Mesenchymal stem cell (in vitro differentiated cells and primary cell): ENCODE measurements around the gene ALPL.
A peak's percentile ranks its signal among the peaks of the same experiment; 100 is the strongest.

Source experiments
- DNase-seq: peaks from one replicate; pipeline ENCODE4 v3.0.0-alpha.2; 2013
- H2AFZ ChIP-seq: one replicate; pipeline ENCODE4 v1.6.1; 2013; ENCODE audit warnings: low read depth, mild to moderate bottlenecking, control low read depth, inconsistent platforms, low read length, moderate library complexity
- H2AK5ac ChIP-seq: 2 replicates; pipeline ENCODE4 v1.6.1; 2013; ENCODE audit warnings: low read length, moderate library complexity, mild to moderate bottlenecking, inconsistent platforms; ENCODE audit not compliant: severe bottlenecking
- H2BK120ac ChIP-seq: one replicate; pipeline ENCODE4 v1.6.1; 2013; ENCODE audit warnings: low read depth, mild to moderate bottlenecking, inconsistent platforms, low read length, moderate library complexity
- H2BK12ac ChIP-seq, 2 experiments: one replicate each; pipeline ENCODE4 v1.6.1; 2013; ENCODE audit warnings: inconsistent platforms in 2 of 2, low read length in 2 of 2, mild to moderate bottlenecking in 2 of 2, moderate library complexity in 2 of 2, control low read depth in 1 of 2
- H2BK15ac ChIP-seq: one replicate; pipeline ENCODE4 v1.6.1; 2013; ENCODE audit warnings: mild to moderate bottlenecking, low read depth, inconsistent platforms; ENCODE audit not compliant: poor library complexity, severe bottlenecking
- H2BK5ac ChIP-seq: 2 replicates; pipeline ENCODE4 v1.6.1; 2013; ENCODE audit warnings: low read depth, mild to moderate bottlenecking, low read length, control low read depth, inconsistent platforms; ENCODE audit not compliant: poor library complexity, severe bottlenecking
- H3K14ac ChIP-seq, 2 experiments: one replicate each; pipeline ENCODE4 v1.6.1; 2013; ENCODE audit warnings: inconsistent platforms in 2 of 2, low read length in 2 of 2, control low read depth in 1 of 2, mild to moderate bottlenecking in 1 of 2, moderate library complexity in 1 of 2
- H3K18ac ChIP-seq, 2 experiments: one replicate each; pipeline ENCODE4 v1.6.1; 2013; ENCODE audit warnings: inconsistent platforms in 2 of 2, low read length in 2 of 2, control low read depth in 1 of 2, low read depth in 1 of 2, mild to moderate bottlenecking in 1 of 2
- H3K23ac ChIP-seq, 2 experiments: one replicate each; pipeline ENCODE4 v1.6.1; 2013; ENCODE audit warnings: inconsistent platforms in 2 of 2, low read length in 2 of 2, mild to moderate bottlenecking in 2 of 2, moderate library complexity in 2 of 2, control low read depth in 1 of 2
- H3K27ac ChIP-seq: 2 replicates; pipeline ENCODE4 v1.5.1; 2013; ENCODE audit warnings: mild to moderate bottlenecking, moderate library complexity, low read length, control low read depth, inconsistent platforms; ENCODE audit not compliant: poor library complexity, severe bottlenecking
- H3K27me3 ChIP-seq, 2 experiments: 2 replicates each; pipeline versions ENCODE4 v1.6.1 to v1.7.0; 2013; ENCODE audit warnings: low read length in 2 of 2, mild to moderate bottlenecking in 2 of 2, moderate library complexity in 2 of 2, control low read depth in 1 of 2, inconsistent platforms in 1 of 2; ENCODE audit not compliant: control insufficient read depth in 1 of 2, insufficient read depth in 1 of 2
- H3K36me3 ChIP-seq, 2 experiments: 2 replicates each; pipeline versions ENCODE4 v1.6.1 to v1.7.0; 2013; ENCODE audit warnings: low read length in 2 of 2, control low read depth in 1 of 2, inconsistent platforms in 1 of 2, low read depth in 1 of 2, mild to moderate bottlenecking in 1 of 2; ENCODE audit not compliant: insufficient read depth in 2 of 2, control insufficient read depth in 1 of 2
- H3K4ac ChIP-seq, 2 experiments: one replicate each; pipeline ENCODE4 v1.6.1; 2013; ENCODE audit warnings: inconsistent platforms in 2 of 2, low read length in 2 of 2, mild to moderate bottlenecking in 2 of 2, moderate library complexity in 2 of 2, control low read depth in 1 of 2, low read depth in 1 of 2
- H3K4me1 ChIP-seq: 2 replicates; pipeline ENCODE4 v1.6.1; 2013; ENCODE audit warnings: low read depth, low read length, control low read depth; ENCODE audit not compliant: control insufficient read depth, insufficient read depth
- H3K4me2 ChIP-seq: 2 replicates; pipeline ENCODE4 v1.6.1; 2013; ENCODE audit warnings: low read length, mild to moderate bottlenecking, inconsistent platforms; ENCODE audit not compliant: poor library complexity, severe bottlenecking
- H3K4me3 ChIP-seq, 2 experiments: 2 replicates each; pipeline versions ENCODE4 v1.5.1 to v1.7.0; 2013; ENCODE audit warnings: low read length in 2 of 2, mild to moderate bottlenecking in 2 of 2, control low read depth in 1 of 2, low read depth in 1 of 2; ENCODE audit not compliant: insufficient read depth in 1 of 2
- H3K79me1 ChIP-seq: replicated peaks from 2 replicates; pipeline ENCODE4 v1.6.1; 2013; ENCODE audit warnings: mild to moderate bottlenecking, control low read depth, low read length, inconsistent platforms; ENCODE audit not compliant: poor library complexity, severe bottlenecking
- H3K9ac ChIP-seq: 2 replicates; pipeline ENCODE4 v1.7.0; 2013; ENCODE audit warnings: mild to moderate bottlenecking, low read length, moderate library complexity
- H3K9me3 ChIP-seq: 2 replicates; pipeline ENCODE4 v1.7.0; 2013; ENCODE audit warnings: mild to moderate bottlenecking, low read length; ENCODE audit not compliant: control insufficient read depth
- H4K8ac ChIP-seq: one replicate; pipeline ENCODE4 v1.6.1; 2013; ENCODE audit warnings: inconsistent platforms, mild to moderate bottlenecking, low read length, moderate library complexity
- H4K91ac ChIP-seq: one replicate; pipeline ENCODE4 v1.6.1; 2013; ENCODE audit warnings: mild to moderate bottlenecking, low read length, inconsistent platforms
- WGBS: methylation state at CpG from one replicate; pipeline ENCODE4 v1.1.7; 2013; ENCODE audit warnings: mixed read lengths; 5-methylcytosine and 5-hydroxymethylcytosine counted together

Gene ALPL

DNA sequence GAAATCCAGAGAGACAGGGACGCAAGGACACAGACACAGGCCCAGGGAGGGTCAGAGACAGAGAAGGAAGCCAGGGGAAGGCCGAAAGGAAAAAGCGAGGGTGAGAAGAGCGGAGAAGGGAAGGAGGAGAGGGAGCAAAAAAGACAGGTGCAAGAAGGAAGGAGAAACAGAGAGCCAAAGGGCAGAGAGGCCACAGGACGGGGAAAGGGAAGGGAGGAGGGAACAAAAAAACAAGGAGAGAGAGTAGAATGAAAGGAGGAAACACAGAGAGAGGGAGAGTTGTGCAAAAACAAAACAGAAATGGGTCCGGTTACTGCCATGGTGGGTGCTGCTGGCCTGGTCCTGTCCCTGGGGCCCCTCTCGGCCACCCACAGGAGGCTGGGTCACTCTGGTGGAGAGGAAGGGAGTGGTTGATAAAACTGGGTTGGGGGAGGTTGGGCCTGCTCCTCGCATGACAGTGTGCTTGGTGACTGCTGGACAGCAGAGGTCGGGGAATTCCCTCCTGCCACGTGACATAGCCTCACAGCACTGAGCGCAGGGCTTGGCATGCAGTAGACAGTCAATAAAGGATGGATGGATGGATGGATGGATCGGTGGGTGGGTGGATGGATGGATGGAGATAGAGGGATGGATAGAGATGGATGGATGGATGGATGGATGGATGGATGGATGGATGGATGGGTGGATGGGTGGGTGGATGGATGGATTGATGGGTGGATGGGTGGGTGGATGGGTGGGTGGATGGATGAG lies 95.2 kb downstream of the ALPL start:
- 85% methylated on average over 12 of the region's 12 CpGs for WGBS
- H3K4me3 ChIP-seq = no peak overlapping the region
- H2AFZ ChIP-seq = no peak overlapping the region
- no peak overlapping the region for H4K91ac ChIP-seq
- H3K36me3 ChIP-seq = peaks cover 0 to 6% of the 10 kb centered on the region in 2 experiments
- H3K79me1 ChIP-seq = no peaks in the 10 kb centered on the region
- no peak overlapping the region for H2BK5ac ChIP-seq
- H3K9me3 ChIP-seq = no peaks in the 10 kb centered on the region
- no peak overlapping the region for H2BK120ac ChIP-seq
- no peak overlapping the region for H2BK15ac ChIP-seq
- no peak overlapping the region for H2AK5ac ChIP-seq
- H2BK12ac ChIP-seq = no peak overlapping the region
- H3K27me3 ChIP-seq = peaks cover 19 to 58% of the 10 kb centered on the region in 2 experiments
- H3K4me1 ChIP-seq = peaks cover 26% of the 10 kb centered on the region
- no peak overlapping the region for H3K4me2 ChIP-seq
- no peak overlapping the region for H3K18ac ChIP-seq
- no peak overlapping the region for H3K14ac ChIP-seq
- no peak overlapping the region for H3K23ac ChIP-seq
- peak; percentile 36 for DNase-seq
- H3K4ac ChIP-seq = no peak overlapping the region
- no peak overlapping the region for H4K8ac ChIP-seq
- H3K27ac ChIP-seq = no peak overlapping the region
- H3K9ac ChIP-seq = no peak overlapping the region

DNA sequence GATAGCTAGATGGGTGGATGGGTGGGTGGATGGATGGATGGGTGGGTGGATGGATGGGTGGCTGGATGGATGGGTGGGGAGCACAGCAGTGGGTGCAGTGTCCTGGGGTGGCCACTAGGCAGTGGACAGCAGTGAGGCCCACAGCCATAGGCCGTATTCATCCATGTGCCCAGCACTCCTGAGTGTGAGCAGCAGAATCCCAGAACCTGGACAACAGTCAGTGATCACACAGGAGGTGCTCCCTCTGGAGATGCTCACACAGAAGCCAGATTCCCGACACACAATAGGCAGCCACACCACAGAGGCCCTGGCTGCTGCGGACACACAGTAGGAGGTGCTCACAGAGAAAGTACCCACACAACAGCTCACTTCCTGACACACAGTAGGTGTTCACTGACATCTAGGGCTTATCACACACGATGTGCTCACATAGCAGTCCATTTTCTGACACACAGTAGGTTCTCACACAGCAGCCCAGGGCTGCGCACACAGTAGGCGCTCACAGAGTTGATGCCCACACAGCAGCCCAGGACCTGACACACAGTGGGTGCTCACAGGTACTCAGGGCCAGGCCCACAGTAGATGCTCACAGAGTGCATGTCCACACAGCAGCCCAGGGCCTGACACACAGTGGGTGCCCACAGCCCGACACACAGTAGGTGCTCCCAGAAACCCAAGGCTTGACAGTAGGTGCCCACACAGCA lies 95.9 kb downstream of the ALPL start:
- H3K9me3 ChIP-seq = no peaks in the 10 kb centered on the region
- no peak overlapping the region for H2BK12ac ChIP-seq
- no peaks in the 10 kb centered on the region for H3K79me1 ChIP-seq
- no peak overlapping the region for H3K4me3 ChIP-seq
- H3K4me1 ChIP-seq = peaks cover 26% of the 10 kb centered on the region
- 76% methylated on average over 7 of the region's 7 CpGs for WGBS
- peaks cover 0 to 6% of the 10 kb centered on the region in 2 experiments for H3K36me3 ChIP-seq
- no peak overlapping the region for H4K8ac ChIP-seq
- no peak overlapping the region for H2BK15ac ChIP-seq
- H3K27ac ChIP-seq = no peak overlapping the region
- H4K91ac ChIP-seq = no peak overlapping the region
- no peak overlapping the region for H3K4me2 ChIP-seq
- no peak overlapping the region for H3K23ac ChIP-seq
- no peak overlapping the region for H2AFZ ChIP-seq
- no peak overlapping the region for H3K14ac ChIP-seq
- H2BK5ac ChIP-seq = no peak overlapping the region
- H2AK5ac ChIP-seq = no peak overlapping the region
- H3K9ac ChIP-seq = no peak overlapping the region
- H2BK120ac ChIP-seq = no peak overlapping the region
- no peak overlapping the region for H3K18ac ChIP-seq
- no peak for DNase-seq
- peaks cover 17 to 56% of the 10 kb centered on the region in 2 experiments for H3K27me3 ChIP-seq
- H3K4ac ChIP-seq = no peak overlapping the region

DNA sequence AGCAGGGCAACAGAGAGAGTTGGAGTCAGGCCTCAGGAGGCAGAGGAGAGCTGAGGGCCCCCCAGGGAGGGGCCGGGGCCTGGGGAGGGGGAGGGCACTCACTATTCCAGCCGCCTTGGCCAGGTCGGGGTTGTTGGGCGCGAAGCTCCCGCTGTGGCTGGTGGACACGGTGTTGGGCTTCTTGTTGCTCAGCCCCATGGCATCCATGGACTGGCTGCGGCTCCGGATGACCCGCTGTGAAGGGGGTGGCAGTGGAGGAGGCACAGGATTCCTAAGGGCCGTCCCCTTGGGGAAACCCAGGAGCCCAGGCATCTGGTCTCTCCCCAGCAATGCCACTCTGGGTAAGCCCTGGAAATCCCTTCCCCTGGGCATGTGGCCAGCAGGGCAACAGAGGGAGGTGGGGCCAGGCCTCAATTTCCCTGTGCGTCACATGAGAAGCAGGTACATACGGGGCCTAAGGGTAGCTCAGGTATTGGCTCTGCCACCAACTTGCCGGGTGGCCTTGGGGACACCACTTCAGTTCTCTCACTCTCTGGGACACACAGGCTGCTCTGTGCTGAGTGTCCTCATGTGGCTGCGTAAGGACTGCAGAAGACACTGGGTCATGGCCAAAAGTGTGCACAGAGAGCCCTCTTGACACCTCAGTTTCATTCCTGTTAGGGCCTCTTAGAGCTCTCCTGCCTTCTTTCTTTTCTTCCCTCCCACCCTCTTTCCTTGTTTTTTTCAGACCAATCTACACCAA lies 96.9 kb downstream of the ALPL start:
- Histone ChIP-seq H3K4me2 (no peak overlapping the region), H2BK12ac (no peak overlapping the region), H4K91ac (no peak overlapping the region), H3K4me1 (peaks cover 26% of the 10 kb centered on the region), H4K8ac (no peak overlapping the region), H2BK15ac (no peak overlapping the region), H3K14ac (no peak overlapping the region), H3K27ac (no peak overlapping the region), H3K36me3 (peaks cover 0 to 7% of the 10 kb centered on the region in 2 experiments), H3K4me3 (no peak overlapping the region), H2BK120ac (no peak overlapping the region), H2AFZ (no peak overlapping the region), H3K27me3 (peaks cover 20 to 55% of the 10 kb centered on the region in 2 experiments), H2BK5ac (no peak overlapping the region), H3K9me3 (no peaks in the 10 kb centered on the region), H2AK5ac (no peak overlapping the region), H3K4ac (no peak overlapping the region), H3K79me1 (no peaks in the 10 kb centered on the region), H3K18ac (no peak overlapping the region), H3K23ac (no peak overlapping the region), H3K9ac (no peak overlapping the region)
- WGBS = 90% methylated on average over 14 of the region's 15 CpGs
- DNase-seq = no peak
